ENCODE data around the gene RNF222.
"Not testable (repeated sequence)": the region's sequence is repeated elsewhere in the genome, so short reads cannot be mapped to it uniquely, and the experiment has no call there.

RNF222 gene

GRCh38 chr17:8377422-8377821, 20.2 kb downstream of the RNF222 start:
- no peak for DNase-seq

GRCh38 chr17:8376271-8377067, 21.2 kb downstream of the RNF222 start, which contains the start of gene KRABD2:
Gene KRABD2, minus strand, starts transcription at chr17:8376704.
- peak; percentile 66 for DNase-seq

- no peak for DNase-seq
Measured at GRCh38 chr17:8375738-8376259, 21.8 kb downstream of the RNF222 start.

GRCh38 chr17:8373856-8374255, 23.8 kb downstream of the RNF222 start:
- DNase-seq = not testable (repeated sequence)

- no peak for DNase-seq
Measured at GRCh38 chr17:8372422-8372821, 25.2 kb downstream of the RNF222 start.

GRCh38 chr17:8371786-8372185, 25.8 kb downstream of the RNF222 start:
- no peak for DNase-seq

GRCh38 chr17:8369944-8370343, 27.7 kb downstream of the RNF222 start:
- DNase-seq = no peak

GRCh38 chr17:8368193-8368592, 29.4 kb downstream of the RNF222 start:
- no peak for DNase-seq

- DNase-seq = no peak
Measured at GRCh38 chr17:8366231-8366630, 31.4 kb downstream of the RNF222 start.

GRCh38 chr17:8365143-8365542, 32.5 kb downstream of the RNF222 start:
- DNase-seq = no peak

GRCh38 chr17:8362651-8363332, 34.8 kb downstream of the RNF222 start:
- no peak for DNase-seq

- no peak for DNase-seq
Measured at GRCh38 chr17:8360751-8361150, 36.9 kb downstream of the RNF222 start.

GRCh38 chr17:8360260-8360659, 37.4 kb downstream of the RNF222 start:
- no peak for DNase-seq

GRCh38 chr17:8359769-8360168, 37.9 kb downstream of the RNF222 start:
- DNase-seq = no peak

- no peak for DNase-seq
Measured at GRCh38 chr17:8357910-8358309, 39.7 kb downstream of the RNF222 start.

- no peak for DNase-seq
Measured at GRCh38 chr17:8354236-8354635, 43.4 kb downstream of the RNF222 start.

- no peak for DNase-seq
Measured at GRCh38 chr17:8353736-8354135, 43.9 kb downstream of the RNF222 start.

GRCh38 chr17:8350339-8350738, 47.3 kb downstream of the RNF222 start:
- no peak for DNase-seq

- not testable (repeated sequence) for DNase-seq
Measured at GRCh38 chr17:8347001-8347400, 50.6 kb downstream of the RNF222 start.

- no peak for DNase-seq
Measured at GRCh38 chr17:8345951-8346665, 51.5 kb downstream of the RNF222 start.

GRCh38 chr17:8345052-8345690, 52.5 kb downstream of the RNF222 start:
- DNase-seq = no peak

GRCh38 chr17:8341456-8341855, 56.2 kb downstream of the RNF222 start:
- no peak for DNase-seq
